ENCODE data around the gene NOL11. TPM values are rescaled to one million over a fixed set of nuclear protein-coding genes. Genes with fewer than 3 reads are reported as not detected.
"Not testable (repeated sequence)": the region's sequence is repeated elsewhere in the genome, so short reads cannot be mapped to it uniquely, and the experiment has no call there.

NOL11 gene
- polyA plus RNA-seq (2013, experiment 1 of 2; ENCODE audit: insufficient read length), result 43.8 TPM
- polyA plus RNA-seq (2013, experiment 2 of 2; ENCODE audit: insufficient read length), result 40.0 TPM

DNA sequence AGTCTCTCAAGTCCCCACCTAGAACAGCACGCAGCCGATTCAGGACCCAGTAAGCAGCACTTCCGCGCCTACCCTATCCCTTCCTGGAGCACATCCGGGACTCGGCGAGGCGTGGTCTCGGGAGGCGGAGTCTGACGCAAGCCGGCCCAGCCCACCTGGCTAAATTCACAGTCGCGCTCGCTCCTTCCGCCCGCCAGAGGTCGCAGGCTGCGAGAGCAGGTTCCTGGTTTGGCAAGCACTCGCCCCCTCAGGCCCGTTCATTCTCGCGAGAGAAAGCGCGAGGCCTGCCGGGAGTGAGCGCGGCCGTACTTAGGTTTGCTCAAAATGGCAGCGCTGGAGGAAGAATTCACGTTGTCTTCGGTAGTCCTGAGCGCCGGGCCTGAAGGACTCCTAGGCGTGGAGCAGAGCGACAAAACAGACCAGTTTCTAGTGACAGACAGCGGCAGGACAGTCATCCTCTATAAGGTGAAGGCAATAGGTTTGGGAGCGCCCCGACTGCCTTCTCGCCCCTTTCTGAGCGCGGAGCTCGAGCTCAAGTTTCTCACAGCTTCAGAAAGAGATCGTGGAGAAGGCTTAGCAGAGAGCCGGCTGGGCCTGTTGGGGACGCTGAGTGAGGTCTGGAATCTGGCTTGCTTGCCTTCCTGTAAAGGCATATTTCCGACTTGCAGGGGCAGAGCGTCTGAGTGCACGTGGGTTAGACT, at the start of gene NOL11:
Gene NOL11, plus strand, starts transcription at position 313 of the 701 bp plus-strand sequence. Its CDS starts 12 bp downstream, at position 325.
- peak; percentile 98 for DNase-seq

DNA sequence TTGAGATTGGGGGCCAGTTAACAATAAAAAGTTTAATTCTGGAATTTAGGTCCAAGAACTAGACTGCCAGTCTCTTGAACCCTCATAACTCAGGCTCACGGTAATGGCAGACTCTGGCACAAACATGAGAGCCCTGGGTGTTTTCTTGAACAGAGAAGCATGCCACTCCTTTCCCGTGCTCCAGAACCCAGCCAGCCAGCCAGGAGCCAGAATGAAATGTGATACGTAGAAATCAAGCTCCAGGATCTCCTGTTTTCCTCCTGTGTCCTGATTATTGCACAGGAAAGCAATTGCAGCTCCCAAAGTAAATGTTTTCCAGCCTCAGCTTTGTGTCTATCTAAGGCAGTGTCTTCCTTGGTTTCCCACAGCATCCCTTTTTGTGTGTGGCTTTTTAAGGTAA, 46.2 kb upstream of the NOL11 start:
- no peak for DNase-seq

DNA sequence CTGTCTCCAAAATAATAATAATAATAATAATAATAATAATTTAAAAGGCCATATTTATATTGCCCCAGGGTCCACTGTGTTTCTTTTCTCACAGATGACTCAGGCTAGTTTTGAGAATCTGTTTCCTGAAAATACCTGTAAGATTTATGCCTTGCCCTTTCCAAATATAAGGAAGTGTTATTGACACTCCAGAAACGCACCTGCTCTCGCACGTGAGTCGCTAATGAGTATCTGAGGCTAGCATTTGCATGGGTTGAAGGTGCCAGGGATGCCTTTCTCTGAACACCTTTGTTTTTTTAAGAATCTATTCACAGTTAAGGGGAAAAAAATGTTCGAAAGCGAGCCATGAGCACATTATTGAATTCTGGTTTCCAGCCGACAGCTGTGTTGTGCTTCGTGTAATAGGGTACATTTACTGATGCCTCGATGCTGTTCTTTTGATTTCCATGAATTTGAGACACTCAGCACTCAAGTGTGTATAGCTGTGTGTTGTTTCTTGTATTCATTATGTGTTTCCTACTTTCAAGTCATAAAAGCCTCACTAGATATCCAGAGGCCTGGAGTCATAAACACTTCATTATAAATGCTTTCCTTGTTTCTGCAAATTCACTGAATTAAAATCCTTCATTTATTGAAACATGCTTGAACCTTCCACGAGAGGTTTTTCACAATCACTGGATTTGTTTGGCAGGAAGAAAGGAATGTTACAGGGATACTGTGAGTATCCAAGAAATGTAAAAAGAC, 45.0 kb upstream of the NOL11 start:
- DNase-seq, result no peak

DNA sequence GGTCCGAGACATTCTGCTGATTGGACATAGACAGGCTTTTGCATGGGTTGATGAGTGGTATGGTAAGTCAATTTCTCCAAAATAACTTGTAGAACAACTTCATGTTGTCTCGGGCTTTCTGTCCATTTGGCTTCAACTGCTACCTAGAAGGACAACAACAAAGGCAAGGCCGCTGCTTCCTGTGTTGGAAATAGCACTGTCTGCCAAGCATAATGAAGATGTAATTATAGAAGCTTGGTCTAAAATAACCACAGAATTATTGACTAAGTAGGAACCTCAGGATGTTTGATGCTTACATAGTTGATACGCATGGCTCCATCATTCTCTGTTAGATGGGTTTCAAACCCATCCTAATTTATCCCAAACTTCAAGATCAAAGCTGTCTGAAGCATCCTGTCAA, 42.3 kb upstream of the NOL11 start:
- DNase-seq, result no peak

DNA sequence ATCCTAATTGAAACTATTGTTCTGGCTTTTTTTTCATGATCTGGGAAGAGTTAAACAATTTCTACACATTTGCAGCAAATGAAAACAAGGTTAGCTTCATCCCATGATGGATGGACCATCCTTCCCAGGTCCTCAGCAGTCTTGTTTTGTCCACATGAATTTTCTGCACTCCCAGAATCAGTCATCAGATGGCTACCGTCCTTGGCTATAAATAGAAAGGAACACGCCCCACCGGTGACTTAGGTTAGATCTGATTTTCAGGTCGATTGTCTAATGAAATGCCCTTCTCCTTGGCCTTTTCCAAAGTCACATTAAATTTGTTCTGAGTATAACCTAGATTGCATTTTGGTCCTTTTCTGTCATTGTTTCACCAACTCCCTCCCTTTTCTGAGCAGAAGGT, 41.4 kb upstream of the NOL11 start:
- no peak for DNase-seq

DNA sequence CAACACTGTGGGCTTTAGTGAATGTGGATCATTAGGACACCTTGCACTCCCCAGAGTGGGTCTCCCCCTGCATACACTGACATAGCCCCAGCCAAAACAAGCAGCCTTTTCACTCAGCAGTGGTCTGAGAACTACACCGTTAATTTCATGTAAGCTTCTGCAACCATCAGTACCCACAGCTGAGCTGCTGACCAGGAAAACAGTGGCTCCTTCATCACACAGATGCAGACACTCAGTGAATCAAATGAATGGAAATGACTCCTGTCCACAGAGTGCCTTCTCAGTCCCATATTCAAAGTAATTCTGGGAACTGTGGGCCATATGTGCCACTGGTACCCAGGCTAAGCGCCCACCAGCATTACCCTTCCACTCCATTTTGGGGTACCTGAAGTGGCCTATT, 39.3 kb upstream of the NOL11 start:
- no peak for DNase-seq

DNA sequence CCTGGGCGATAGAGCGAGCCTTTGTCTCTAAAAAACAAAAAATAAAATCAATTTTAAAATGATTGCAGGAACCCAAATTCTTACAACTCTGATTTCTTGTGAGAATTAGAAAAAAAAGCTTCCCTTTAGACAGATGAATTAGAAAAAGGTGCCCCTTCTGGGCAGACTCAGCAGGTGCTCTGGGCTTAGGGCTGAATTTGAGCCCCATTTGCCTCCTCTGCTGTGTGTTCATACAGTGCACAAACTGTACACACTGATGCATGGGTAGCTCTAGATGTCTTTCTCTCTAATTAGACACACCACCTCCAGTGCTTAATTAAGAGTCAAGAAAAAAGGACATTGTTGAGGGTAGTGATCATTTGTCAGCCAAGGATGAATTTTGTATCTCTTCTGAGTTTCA, 38.5 kb upstream of the NOL11 start:
- DNase-seq, result no peak

DNA sequence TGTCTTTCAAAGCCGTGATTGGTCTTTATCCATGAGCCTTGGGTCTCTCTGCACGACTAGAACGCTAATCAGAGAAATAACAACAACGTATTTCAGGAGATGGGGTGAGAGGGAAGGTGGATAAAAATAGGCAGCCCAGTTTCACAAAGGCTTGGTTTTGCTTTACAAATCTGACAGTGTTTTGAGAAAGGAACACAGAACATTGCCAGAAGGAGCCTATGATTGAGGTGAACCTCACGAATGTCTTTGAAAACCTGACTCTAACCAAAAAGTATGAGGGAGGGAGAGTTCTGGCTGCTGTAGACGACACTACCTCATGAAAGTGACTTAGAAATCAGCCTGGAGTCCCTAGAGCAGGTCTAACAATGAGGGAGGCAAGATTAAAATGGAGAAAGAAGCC, 38.0 kb upstream of the NOL11 start:
- no peak for DNase-seq

DNA sequence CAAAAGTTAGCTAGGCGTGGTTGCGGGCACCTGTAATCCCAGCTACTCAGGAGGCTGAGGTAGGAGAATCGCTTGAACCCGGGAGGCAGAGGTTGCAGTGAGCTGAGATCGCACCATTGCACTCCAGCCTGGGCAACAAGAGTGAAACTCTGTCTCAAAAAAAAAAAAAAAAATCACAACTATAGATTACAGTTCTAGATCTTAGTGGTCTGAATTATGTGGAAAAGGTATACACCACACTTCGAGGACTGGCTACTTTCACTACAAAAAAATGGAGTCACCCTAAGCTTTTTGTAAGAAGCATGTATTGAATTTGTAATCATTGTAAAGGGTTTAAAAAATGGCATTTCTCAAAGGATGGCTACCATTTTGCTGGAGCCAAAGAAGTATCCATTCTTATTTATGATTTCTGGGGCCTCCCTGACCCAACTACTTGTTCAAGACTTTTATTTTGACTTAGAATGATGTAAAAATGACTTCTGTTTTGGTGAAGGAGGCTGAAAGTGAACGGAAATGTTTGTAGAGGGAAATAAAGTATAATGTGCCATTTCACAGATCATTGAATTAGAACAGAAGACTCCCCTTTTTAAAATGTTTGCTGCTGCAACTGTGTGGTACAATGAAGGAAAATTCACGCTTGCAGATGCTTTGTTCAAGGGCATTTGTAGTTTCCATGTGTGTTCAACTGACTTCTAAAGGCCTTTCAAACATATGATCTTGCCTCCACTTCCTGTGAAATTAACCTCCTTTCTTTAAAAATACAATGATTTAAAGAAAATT, 37.1 kb upstream of the NOL11 start:
- DNase-seq, result no peak

DNA sequence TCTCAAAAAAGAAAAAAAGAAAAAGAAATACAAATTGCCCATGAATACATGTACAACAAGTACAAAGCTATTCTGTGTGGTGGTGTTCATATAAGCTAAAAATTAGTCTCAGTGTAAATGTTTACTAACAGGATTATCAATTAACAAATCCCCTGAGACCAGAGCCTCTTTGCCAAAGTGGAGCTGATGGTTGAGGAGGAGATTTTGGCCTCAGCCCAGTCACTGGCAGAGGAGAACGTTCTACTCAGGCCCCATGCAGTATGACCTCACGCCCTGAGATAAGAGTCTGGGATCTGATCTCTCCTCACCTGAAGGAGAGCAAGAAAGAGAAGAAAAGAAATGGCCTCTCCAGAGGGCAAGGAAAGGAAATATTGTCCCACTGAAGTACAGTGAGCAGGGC, 35.5 kb upstream of the NOL11 start:
- no peak for DNase-seq

DNA sequence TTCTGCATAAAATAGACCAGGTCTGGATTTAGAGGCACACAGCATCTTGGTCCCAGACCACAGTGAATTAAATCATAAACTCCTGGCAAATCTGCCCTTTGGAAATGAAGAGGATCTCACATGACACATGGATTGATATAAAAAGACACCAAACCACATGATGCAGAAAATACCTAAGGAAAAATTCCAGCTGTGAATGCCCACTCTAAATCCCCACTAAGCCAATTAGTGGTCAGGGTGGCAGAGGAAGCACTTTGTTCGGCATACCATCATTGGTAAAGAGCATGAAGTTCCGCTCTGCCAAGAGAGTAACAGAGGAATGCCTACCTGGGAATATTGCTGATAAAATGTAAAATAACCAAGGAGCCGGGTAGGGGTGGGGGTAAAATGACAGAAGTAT, 32.4 kb upstream of the NOL11 start:
- DNase-seq, result no peak

DNA sequence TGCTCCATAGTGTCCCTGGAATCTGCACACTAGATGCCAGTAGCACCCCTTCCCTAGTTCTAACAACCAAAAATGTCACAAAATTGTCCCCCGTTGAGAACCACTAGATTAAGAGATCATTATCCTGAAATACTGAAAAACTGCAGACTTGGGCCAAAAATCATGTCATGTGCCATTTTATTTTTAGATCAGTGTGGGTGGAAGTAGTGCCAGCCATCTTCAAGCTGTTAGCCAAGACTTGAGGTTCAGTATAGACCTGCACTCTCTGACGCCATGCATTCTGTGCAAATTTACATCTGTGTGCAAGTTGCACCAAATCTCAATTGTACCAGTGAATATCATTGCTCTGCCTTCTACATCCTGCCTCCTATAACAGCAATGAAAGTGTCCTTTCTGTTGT, 31.5 kb upstream of the NOL11 start:
- DNase-seq, result no peak

DNA sequence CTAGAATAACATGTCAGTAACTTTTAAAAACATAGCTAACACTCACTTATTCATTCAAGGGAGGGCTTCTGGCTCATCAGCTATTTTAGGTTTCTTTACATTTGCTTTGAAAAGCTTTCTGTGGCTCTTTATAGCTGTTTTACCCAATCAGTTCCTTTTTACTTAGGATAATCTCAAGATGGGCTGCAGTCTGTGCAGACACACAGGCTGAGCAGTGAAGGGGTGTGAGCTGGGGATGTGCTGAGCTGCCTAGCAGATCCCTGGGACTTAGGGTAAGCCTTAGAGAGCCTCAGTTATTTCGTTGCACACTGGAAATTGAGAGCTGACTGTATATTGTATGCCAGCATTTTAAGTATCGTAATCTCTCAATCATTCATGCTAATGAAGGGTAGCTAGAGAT, 30.2 kb upstream of the NOL11 start:
- no peak for DNase-seq

DNA sequence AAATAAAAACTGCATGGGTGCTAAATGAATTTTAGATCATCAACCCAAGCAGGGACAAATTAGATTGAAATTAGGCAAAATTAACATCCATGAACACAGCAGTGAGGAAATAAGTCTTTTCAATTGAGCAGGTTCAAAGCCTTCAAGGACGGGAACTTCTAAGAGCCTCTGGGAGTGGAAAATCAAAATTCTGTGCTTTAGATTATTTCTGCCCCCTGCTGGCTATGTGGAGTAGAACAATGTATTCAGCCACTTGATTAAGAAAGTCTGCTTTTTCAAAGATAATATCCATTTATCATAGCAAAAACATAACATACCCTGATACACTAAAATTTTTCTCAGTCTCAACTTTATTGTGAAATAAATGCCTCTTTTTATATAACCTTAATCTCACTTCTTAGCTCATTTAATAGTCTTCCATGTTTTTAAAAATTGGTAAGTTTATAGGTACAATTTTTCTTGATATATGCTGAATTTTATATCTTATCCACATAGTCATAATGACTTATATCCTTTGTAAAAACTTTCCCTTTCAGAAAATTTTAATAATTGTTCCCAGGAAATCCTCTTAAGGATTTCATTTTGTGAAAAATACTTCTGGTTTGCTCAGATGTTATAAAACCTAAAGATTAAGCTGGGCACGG, 28.1 kb upstream of the NOL11 start:
- peak; percentile 59 for DNase-seq

DNA sequence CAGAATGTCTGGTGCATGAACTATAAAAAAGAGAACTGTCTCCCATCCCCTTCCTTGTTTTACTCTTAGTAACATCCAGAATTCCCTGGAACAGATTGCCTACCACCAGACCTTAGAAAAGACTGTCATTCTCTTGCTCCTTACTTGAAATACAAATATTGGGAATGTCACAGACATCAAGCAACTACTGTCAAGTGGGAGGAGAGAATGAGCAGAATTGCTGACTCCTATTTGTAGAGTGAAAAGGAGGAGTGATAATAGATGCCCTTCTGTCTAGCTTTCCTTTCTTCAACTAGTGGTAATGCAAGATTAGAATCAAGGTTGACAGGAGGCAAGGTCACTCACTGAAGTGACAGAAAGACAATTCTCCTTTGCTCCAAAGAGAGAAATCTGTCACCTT, 23.9 kb upstream of the NOL11 start:
- no peak for DNase-seq

DNA sequence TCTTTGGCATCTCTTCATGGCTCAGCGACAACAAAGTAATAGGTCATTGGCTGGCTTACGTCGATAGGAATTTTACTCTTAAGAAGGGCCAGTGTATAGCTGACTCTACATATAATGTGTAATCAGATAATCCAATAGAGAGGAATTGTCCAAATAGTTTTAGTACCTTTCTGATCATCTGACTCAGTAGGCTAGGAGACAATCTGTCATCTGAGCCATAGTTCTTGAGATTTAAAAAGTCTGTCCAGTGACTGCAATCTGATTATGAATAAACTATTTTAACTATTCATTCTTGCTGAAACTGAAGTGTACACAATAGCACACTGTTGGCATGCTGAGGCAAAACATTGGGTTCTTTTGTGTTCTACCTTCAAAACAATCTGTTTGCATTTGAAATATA, 21.4 kb upstream of the NOL11 start:
- no peak for DNase-seq

DNA sequence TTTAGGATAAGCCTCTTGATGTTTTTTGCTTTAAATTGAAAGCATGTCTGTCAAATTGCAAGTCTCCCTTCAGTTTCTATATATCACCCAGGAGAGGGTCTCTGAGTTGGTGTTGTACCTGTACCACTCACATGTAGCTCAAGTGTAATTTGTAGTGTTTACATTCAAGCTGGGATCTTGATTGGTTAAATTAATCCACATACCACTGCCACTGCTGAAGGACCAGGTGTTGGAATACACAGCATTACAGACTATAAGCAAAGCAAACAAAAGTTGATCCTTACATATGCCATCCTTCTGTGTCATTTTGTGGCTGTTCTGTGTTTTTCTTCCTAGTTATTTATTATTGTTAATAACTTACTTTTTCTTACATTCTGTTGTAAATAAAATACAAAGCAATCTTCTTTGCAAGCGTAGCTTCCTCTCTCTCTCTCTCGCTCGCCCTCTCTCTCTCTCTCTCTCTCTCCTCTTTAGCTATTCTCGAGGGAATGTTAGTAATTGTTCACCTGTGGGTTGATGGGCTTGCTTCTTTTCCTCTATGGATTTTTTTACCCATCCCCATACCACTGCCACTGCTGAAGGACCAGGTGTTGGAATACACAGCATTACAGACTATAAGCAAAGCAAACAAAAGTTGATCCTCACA, 20.8 kb upstream of the NOL11 start:
- DNase-seq, result no peak

DNA sequence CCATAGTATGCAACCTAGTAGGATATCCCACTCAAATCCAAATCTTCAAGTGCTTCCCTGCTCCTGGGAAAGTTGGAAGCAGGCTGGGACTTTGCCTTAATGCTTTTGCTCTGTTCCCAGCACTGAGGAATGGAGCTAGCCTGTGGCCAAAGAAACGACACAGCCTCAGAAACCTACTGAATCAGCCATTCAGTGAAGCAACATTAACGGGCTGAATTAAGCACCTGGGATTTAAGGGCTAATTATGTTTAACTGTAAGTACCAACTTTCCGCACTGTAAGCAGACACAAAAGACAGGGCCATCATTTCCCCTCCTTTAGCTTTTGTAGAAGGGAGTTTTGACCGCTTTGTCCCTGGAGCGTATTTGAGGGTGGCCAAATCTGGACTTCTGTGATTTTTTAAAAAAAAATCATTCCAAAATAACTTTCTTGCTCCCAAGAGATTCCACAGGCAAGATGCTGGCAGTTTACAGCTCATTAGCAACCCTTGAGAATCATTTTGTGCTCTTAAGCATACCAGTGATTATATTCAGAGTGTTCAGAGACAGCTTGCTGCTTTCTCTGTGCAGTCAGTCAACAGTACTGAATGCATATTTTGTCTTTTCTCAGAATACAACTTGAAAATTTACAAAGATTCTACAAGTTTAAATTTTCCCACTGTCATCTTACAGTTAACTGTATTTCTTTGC, 17.6 kb upstream of the NOL11 start:
- no peak for DNase-seq

DNA sequence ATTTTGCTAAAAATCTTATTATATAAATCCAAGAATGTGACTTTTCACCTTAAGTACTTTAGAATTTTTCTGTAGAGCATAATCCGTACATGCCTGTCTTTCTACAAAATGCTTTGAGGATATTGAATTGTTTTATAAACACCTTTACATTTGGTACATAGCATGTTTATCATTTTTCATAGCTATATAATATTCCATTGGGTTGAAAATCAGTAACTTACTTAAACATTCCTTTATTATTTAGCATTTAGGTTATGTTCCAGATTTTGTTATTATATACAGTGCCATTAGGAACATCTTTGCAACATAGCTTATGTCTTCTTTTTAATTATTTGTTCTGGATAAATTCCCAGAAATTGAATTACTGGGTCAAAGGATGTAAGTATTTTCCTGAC, 17.0 kb upstream of the NOL11 start:
- DNase-seq, result no peak

DNA sequence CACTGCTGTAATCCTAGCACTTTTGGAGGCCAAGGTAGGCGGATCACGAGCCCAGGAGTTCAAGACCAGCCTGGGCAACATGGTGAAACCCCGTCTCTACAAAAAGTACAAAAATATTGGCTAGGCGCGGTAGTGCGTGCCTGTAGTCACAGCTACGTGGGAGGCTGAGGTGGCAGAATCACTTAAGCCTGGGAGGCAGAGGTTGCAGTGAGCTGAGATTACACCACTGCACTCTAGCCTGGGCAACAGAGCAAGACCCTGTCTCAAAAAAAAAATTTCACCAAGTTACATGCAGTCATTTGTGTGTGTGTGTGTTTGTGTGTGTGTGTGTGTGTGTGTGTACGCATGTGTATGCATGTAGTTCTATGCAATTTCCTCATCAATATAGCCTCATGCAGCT, 14.9 kb upstream of the NOL11 start:
- DNase-seq, result not testable (repeated sequence)

DNA sequence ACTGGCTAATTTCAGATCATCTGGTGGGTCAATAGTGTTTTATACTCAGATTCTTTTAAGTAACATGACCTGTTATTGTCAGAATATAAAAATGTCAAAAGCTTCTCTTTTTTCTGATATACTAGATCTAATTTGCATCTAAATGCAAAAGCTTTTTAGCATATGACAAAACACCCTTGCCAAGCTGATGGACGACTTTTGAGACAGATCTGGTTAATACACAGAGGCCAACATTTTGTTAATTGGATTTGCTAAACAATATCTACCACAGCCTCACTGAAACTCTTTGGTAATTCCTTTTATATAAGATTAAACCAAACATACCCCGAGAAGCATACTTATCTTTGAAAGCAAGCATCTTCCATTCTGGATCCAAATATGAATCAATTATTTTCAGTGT, 10.3 kb upstream of the NOL11 start:
- DNase-seq, result no peak

DNA sequence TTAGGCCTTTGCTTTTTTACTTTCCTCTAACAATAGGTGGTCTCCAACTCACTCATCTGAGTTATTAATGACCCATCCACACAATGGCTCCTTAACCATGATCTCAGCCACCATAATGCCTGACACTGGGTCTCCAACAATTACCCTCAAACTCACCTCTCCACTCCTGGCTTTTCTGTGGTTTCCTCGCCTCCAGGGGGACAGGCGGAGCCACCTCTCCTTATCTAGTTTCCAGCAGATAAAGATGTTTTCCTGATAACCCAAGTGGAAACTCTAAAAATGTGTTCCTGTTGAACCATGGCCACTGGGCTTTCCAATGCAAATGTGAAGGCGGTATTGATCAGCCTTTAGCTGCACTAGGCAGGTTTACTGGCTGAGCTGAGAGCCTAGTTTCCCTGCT, 9.4 kb upstream of the NOL11 start:
- DNase-seq, result no peak
